HepG2 (cell line): ENCODE measurements around the gene GTF2F1. TPM values are rescaled to one million over a fixed set of nuclear protein-coding genes. Genes with fewer than 3 reads are reported as not detected.
A peak's percentile ranks its signal among the peaks of the same experiment; 100 is the strongest.

Experiments
- ATAC-seq: fragments of 200-7000 bp; cut with Tn5 transposase; 3 replicates; pipeline ENCODE4 v1.9.1; 2020; ENCODE audit warnings: mild to moderate bottlenecking, moderate library complexity
- BruUV-seq: library from RNA; stranded (reverse); fragments of 400-500 nt; replicated peaks from 2 replicates; lab custom pipeline; 2021; lab: Mats Ljungman, UMichigan
- CTCF ChIA-PET: fragments of 300-600 bp; formaldehyde crosslinking; extraction: SDS; loops from one replicate; lab custom pipeline; 2021; ENCODE audit warnings: low total read pairs, inconsistent platforms, low intra/inter-chr PET ratio; lab: Yijun Ruan, JAX
- POLR2A ChIA-PET: fragments of 350-600 bp; sonication (Branson Sonifier 250); formaldehyde crosslinking; loops from one replicate; lab custom pipeline; 2020; ENCODE audit warnings: antibody characterized with exemption, inconsistent platforms; lab: Yijun Ruan, JAX
- DNase-seq: peaks from one replicate; pipeline ENCODE4 v3.0.0-alpha.2; 2015; ENCODE audit warnings: low spot score
- FAIRE-seq: peaks from 3 replicates; lab custom pipeline; 2011; peaks lifted over from hg19 to GRCh38; lab: Jason Lieb, UNC
- H2AFZ ChIP-seq: one replicate; pipeline ENCODE4 v1.6.1; 2011; ENCODE audit warnings: low read length, inconsistent platforms
- H3K27ac ChIP-seq: fragments of 300-600 bp; 3 replicates; pipeline ENCODE4 v1.8.0; 2011; ENCODE audit warnings: mixed run types, mild to moderate bottlenecking, mixed read lengths, low read length, inconsistent platforms; ENCODE audit not compliant: insufficient read depth; ENCODE audit errors: extremely low read length
- H3K27me3 ChIP-seq, 2 experiments: fragments of 200-600 bp in 1 of 2; 2 replicates in 1 of 2; 3 replicates in 1 of 2; pipeline versions ENCODE4 v1.6.0 to v1.8.0; 2011; ENCODE audit warnings: low read length in 2 of 2, mild to moderate bottlenecking in 2 of 2, moderate library complexity in 2 of 2, inconsistent platforms in 1 of 2; ENCODE audit not compliant: insufficient read depth in 2 of 2, control insufficient read depth in 1 of 2
- H3K36me3 ChIP-seq, 2 experiments: fragments of 200-600 bp in 1 of 2; replicated peaks in 1 of 2; 2 replicates in 1 of 2; 3 replicates in 1 of 2; pipeline versions ENCODE4 v1.5.1 to v1.8.0; 2011; ENCODE audit warnings: low read length in 2 of 2, inconsistent platforms in 1 of 2; ENCODE audit not compliant: insufficient read depth in 2 of 2, control insufficient read depth in 1 of 2
- H3K4me1 ChIP-seq: 2 replicates; pipeline ENCODE4 v1.5.1; 2012; ENCODE audit warnings: low read length, inconsistent platforms; ENCODE audit not compliant: insufficient read depth
- H3K4me2 ChIP-seq: 2 replicates; pipeline ENCODE4 v1.6.0; 2011; ENCODE audit warnings: low read depth, low read length, inconsistent platforms
- H3K4me3 ChIP-seq, 3 experiments: fragments of 200-600 bp in 1 of 3; sonication (generic), shearing (Covaris generic) in 1 of 3; replicated peaks in 1 of 3; 2 replicates each; pipeline ENCODE4 v1.5.1; 2011 to 2016; ENCODE audit warnings: low read length in 3 of 3, inconsistent platforms in 2 of 3, low read depth in 2 of 3, mild to moderate bottlenecking in 2 of 3, control low read depth in 1 of 3, mixed read lengths in 1 of 3; ENCODE audit not compliant: insufficient read depth in 1 of 3
- H3K79me2 ChIP-seq: one replicate; pipeline ENCODE4 v1.6.1; 2011; ENCODE audit warnings: low read length, inconsistent platforms; ENCODE audit not compliant: insufficient read depth
- H3K9ac ChIP-seq: 2 replicates; pipeline ENCODE4 v1.6.0; 2011; ENCODE audit warnings: mild to moderate bottlenecking, low read depth, low read length, inconsistent platforms; ENCODE audit not compliant: insufficient read depth
- H3K9me3 ChIP-seq: 2 replicates; pipeline ENCODE4 v1.5.1; 2012; ENCODE audit warnings: mild to moderate bottlenecking, low read length
- H4K20me1 ChIP-seq: 2 replicates; pipeline ENCODE4 v1.6.0; 2011; ENCODE audit warnings: inconsistent platforms, mild to moderate bottlenecking, low read length, moderate library complexity; ENCODE audit not compliant: insufficient read depth
- FOXK2 ChIP-seq: fragments of 450-650 bp; IDR thresholded peaks from 2 replicates; pipeline ENCODE4 v1.6.1; 2016
- NFE2 ChIP-seq: sonication (generic); formaldehyde crosslinking; IDR thresholded peaks from 2 replicates; pipeline ENCODE4 v1.4.0; 2020; ENCODE audit warnings: missing genetic modification reagents
- NR2F6 ChIP-seq, 2 experiments: IDR thresholded peaks; 2 replicates each; pipeline ENCODE4 v1.6.1; 2016; ENCODE audit warnings: antibody characterized with exemption in 1 of 2, mild to moderate bottlenecking in 1 of 2
- PHF20 ChIP-seq: sonication (generic); formaldehyde crosslinking; IDR thresholded peaks from 2 replicates; pipeline ENCODE4 v1.5.0; 2020; ENCODE audit warnings: mild to moderate bottlenecking, missing genetic modification reagents
- SP140L ChIP-seq: sonication (generic); formaldehyde crosslinking; IDR thresholded peaks from 2 replicates; pipeline ENCODE4 v1.4.0; 2020; ENCODE audit warnings: missing genetic modification reagents, borderline replicate concordance
- ZBTB46 ChIP-seq: sonication (generic); formaldehyde crosslinking; IDR thresholded peaks from 2 replicates; pipeline ENCODE4 v1.4.0; 2020; ENCODE audit warnings: mild to moderate bottlenecking, missing genetic modification reagents, borderline replicate concordance
- ZNF274 ChIP-seq: sonication (generic); formaldehyde crosslinking; IDR thresholded peaks from 2 replicates; pipeline ENCODE4 v1.5.1; 2020; ENCODE audit warnings: mild to moderate bottlenecking, missing genetic modification reagents
- ZNF552 ChIP-seq: sonication (generic); formaldehyde crosslinking; IDR thresholded peaks from 2 replicates; pipeline ENCODE4 v1.9.0; 2022; ENCODE audit warnings: missing genetic modification reagents, mild to moderate bottlenecking, borderline replicate concordance
- ZNF674 ChIP-seq: sonication (generic); formaldehyde crosslinking; IDR thresholded peaks from 2 replicates; pipeline ENCODE4 v1.5.0; 2020; ENCODE audit warnings: low read depth, mild to moderate bottlenecking, missing genetic modification reagents
- ZNF816 ChIP-seq: sonication (generic); formaldehyde crosslinking; IDR thresholded peaks from 2 replicates; pipeline ENCODE4 v1.8.0; 2022; ENCODE audit warnings: missing genetic modification reagents, mild to moderate bottlenecking, borderline replicate concordance
- ZNF879 ChIP-seq: sonication (generic); formaldehyde crosslinking; IDR thresholded peaks from 2 replicates; pipeline ENCODE4 v1.8.1; 2023; ENCODE audit warnings: missing genetic modification reagents
- WGBS: methylation state at CpG from one replicate; pipeline ENCODE4 v1.1.6; 2017; ENCODE audit warnings: low lambda C conversion rate; 5-methylcytosine and 5-hydroxymethylcytosine counted together
- in situ Hi-C: cut with HindIII; loops from 2 replicates; pipeline ENCODE4 v1.10.0; 2017; ENCODE audit warnings: low pct_unique_long_range_greater_than_20kb; ENCODE audit not compliant: extremely low pct_ligation_motif_present
- intact Hi-C: fragments of 100-400 bp; cut with micrococcal nuclease; formaldehyde crosslinking; loops from one replicate; pipeline ENCODE4 v1.10.0; 2022; ENCODE audit not compliant: unreplicated experiment
- polyA plus RNA-seq, 8 experiments: library from polyadenylated mRNA; depleted of rRNA in 3 of 8; stranded (reverse) in 7 of 8; unstranded in 1 of 8; fragments of >200 nt; fragmentation: Illumina TruSeq in 4 of 8; extraction: Trizol in 4 of 8; gene quantifications; 2 replicates each; pipeline versions ENCODE4 v1.2.1 to v1.2.3, GENCODE V29; 2011 to 2016; ENCODE audit warnings: low read depth in 4 of 8, missing spikeins in 1 of 8, mixed read lengths in 1 of 8; ENCODE audit not compliant: insufficient read depth in 1 of 8
- total RNA-seq, 5 experiments: library from RNA; depleted of rRNA; stranded (reverse); fragments of >200 nt; fragmentation: Illumina TruSeq; extraction: Trizol; gene quantifications; 2 replicates each; pipeline ENCODE4 v1.2.3, GENCODE V29; 2016; ENCODE audit warnings: low read depth in 1 of 5

The GTF2F1 gene
- total and polyA plus RNA-seq, 2 of the 13 experiments (the other 11 are each of a cell fraction or from before 2014, with no cell fraction given): 27.8 to 34.1 TPM

- no peak for TF ChIP-seq SP140L (CRISPR knock-in tag)
- peak; percentile 50; the same call in 1 of the 2 replicates for TF ChIP-seq ZNF816 (CRISPR knock-in tag)
- TF ChIP-seq ZNF879 (CRISPR knock-in tag): no peak
Observed at GRCh38 chr19:6392221-6393073, 517 bp downstream of the GTF2F1 start (continued).

- no peak for TF ChIP-seq NFE2
- no peak for TF ChIP-seq FOXK2
- no peak for TF ChIP-seq ZBTB46
- TF ChIP-seq NR2F6 (IDR thresholded peaks at IDR 0.05): no peak
- TF ChIP-seq NR2F6 (CRISPR knock-in tag; IDR thresholded peaks at IDR 0.05): no peak
- no peak for TF ChIP-seq PHF20 (CRISPR knock-in tag)
- TF ChIP-seq ZNF274 (CRISPR knock-in tag): no peak
- TF ChIP-seq ZNF552 (CRISPR knock-in tag): no peak
- TF ChIP-seq ZNF674 (CRISPR knock-in tag): no peak
- FAIRE-seq: no peak
- H3K36me3 ChIP-seq: peaks cover 20 to 55% of the 10 kb centered on the region in 2 experiments
- no peaks in the 10 kb centered on the region for H3K9me3 ChIP-seq
- H3K4me2 ChIP-seq: no peak overlapping the region
- ChIA-PET POLR2A (interaction anchor here (1.0 kb wide), 1 partner anchor 15 kb away, joined by 3 read pairs; the partner anchor contains the start of gene ALKBH7), CTCF (no interaction called here)
- ATAC-seq: no peak
- intact Hi-C loops (no loop called here), in situ Hi-C loops (no loop called here)
- H3K79me2 ChIP-seq: peaks cover 12% of the 10 kb centered on the region
- H4K20me1 ChIP-seq: no peaks in the 10 kb centered on the region
- no peak overlapping the region for H3K4me3 ChIP-seq
- DNase-seq: no peak
- BruUV-seq: no TSS peak
- H3K9ac ChIP-seq: no peak overlapping the region
- no peaks in the 10 kb centered on the region; a peak in 1 of 5 replicates for H3K27me3 ChIP-seq
- H2AFZ ChIP-seq: no peak overlapping the region
- H3K27ac ChIP-seq: no peak overlapping the region
- peaks cover 16% of the 10 kb centered on the region for H3K4me1 ChIP-seq
- WGBS: 97% methylated on average over 17 of the region's 19 CpGs
Observed at GRCh38 chr19:6387372-6387771, 5.6 kb downstream of the GTF2F1 start.
